Activated T-helper 1 cell treated with anti-CD3 and anti-CD28 coated beads, Interleukin-12 subunit alpha, Interleukin-12 subunit beta, Interleukin-2, Interleukin-4 antibody, amounts not matched to agents 30 ng/mL and 10 ng/mL and 1 ng/mL, durations not matched to agents 14 hours and 24 hours and 36 hours (primary cell): ENCODE results near the gene TPGS1. TPM values are rescaled to one million over a fixed set of nuclear protein-coding genes. Genes with fewer than 3 reads are reported as not detected.
A peak's percentile ranks its signal among the peaks of the same experiment; 100 is the strongest.
"Not testable (repeated sequence)": the region's sequence is repeated elsewhere in the genome, so short reads cannot be mapped to it uniquely, and the experiment has no call there.

Experiments
- DNase-seq: peaks from one replicate; pipeline ENCODE4 v3.0.0; 2021; ENCODE audit warnings: low spot score
- H3K27ac Mint-ChIP-seq: one replicate; pipeline ENCODE4 v1.8.0; 2021; ENCODE audit warnings: mild to moderate bottlenecking, mixed read lengths
- H3K27me3 Mint-ChIP-seq: one replicate; pipeline ENCODE4 v1.8.0; 2022; ENCODE audit warnings: mild to moderate bottlenecking, moderate library complexity, mixed read lengths; ENCODE audit not compliant: insufficient read depth
- H3K36me3 Mint-ChIP-seq: one replicate; pipeline ENCODE4 v1.8.0; 2021; ENCODE audit warnings: low read depth, mixed read lengths
- H3K4me1 Mint-ChIP-seq: one replicate; pipeline ENCODE4 v1.8.0; 2021; ENCODE audit warnings: low read depth, mixed read lengths
- H3K4me3 Mint-ChIP-seq: one replicate; pipeline ENCODE4 v1.8.0; 2021; ENCODE audit warnings: mild to moderate bottlenecking, moderate library complexity, mixed read lengths
- H3K9me3 Mint-ChIP-seq: one replicate; pipeline ENCODE4 v1.8.0; 2021; ENCODE audit warnings: mixed read lengths
- intact Hi-C: fragments of 100-400 bp; cut with micrococcal nuclease; formaldehyde crosslinking; loops from one replicate; pipeline ENCODE4 v1.15.1; 2024
- total RNA-seq: library from RNA; stranded (reverse); gene quantifications from 2 replicates; pipeline ENCODE4 v1.2.3, GENCODE V29; 2022

The TPGS1 gene
- total RNA-seq, 1 donor from 2014 or later = 17.6 TPM

GRCh38 chr19:468587-469256, 38.6 kb upstream of the TPGS1 start:
- Mint-ChIP-seq H3K36me3 (no peaks in the 10 kb centered on the region), H3K4me1 (no peaks in the 10 kb centered on the region), H3K27ac (no peak overlapping the region), H3K27me3 (no peaks in the 10 kb centered on the region), H3K9me3 (peaks cover 4% of the 10 kb centered on the region), H3K4me3 (no peak overlapping the region)
- DNase-seq = no peak
- intact Hi-C loops = no loop called here

DNA sequence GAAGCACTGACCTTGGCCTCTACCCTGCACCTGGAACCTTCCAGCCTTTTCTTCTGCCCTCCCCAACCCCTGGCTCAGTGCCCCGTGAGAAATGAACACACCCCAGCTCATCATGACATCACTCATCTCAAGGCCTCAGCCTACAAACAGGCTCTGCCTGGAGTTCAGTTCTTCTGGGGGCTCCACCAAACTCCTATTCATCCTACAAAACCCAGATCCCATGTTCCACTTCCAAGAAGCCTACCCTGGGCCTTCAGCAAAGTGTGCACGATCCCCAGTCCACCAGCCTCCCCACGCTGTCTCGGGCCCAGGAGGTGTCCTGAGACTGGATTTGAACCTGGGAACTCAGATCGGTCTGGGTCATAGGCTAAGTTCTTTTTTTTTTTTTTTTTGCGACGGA, 37.5 kb upstream of the TPGS1 start:
- Mint-ChIP-seq H3K9me3 (no peaks in the 10 kb centered on the region), H3K4me3 (no peak overlapping the region), H3K27ac (no peak overlapping the region), H3K27me3 (no peaks in the 10 kb centered on the region), H3K4me1 (no peaks in the 10 kb centered on the region), H3K36me3 (no peaks in the 10 kb centered on the region)
- DNase-seq = no peak
- intact Hi-C loops = no loop called here

DNA sequence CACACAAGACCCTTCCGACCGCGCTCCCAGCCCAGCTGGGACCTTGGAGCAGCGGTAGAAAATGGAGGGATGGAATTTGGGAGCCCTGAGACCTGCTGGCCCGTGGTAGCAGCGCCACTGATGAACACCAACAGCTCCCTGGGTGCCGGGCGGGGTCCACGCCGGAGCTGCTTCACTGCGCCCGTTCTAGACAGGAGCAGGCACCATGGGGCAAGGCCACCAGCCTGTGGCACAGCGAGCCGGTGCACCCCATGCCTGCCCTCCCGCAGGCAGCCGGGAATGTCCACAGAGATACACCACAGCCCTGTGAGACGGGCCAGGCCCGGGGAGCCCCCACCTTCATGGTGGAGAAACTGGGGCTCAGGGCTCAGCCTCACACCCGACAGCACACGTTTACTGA, 36.6 kb upstream of the TPGS1 start:
- Mint-ChIP-seq H3K27me3 (no peaks in the 10 kb centered on the region), H3K27ac (no peak overlapping the region), H3K4me3 (no peak overlapping the region), H3K36me3 (no peaks in the 10 kb centered on the region), H3K4me1 (no peaks in the 10 kb centered on the region), H3K9me3 (no peaks in the 10 kb centered on the region)
- no peak for DNase-seq
- intact Hi-C loops = no loop called here

GRCh38 chr19:472005-472858, 35.1 kb upstream of the TPGS1 start:
- no peaks in the 10 kb centered on the region for H3K4me1 Mint-ChIP-seq
- no peaks in the 10 kb centered on the region for H3K27me3 Mint-ChIP-seq
- DNase-seq = no peak

GRCh38 chr19:474126-475078, 32.9 kb upstream of the TPGS1 start:
- no peaks in the 10 kb centered on the region for H3K9me3 Mint-ChIP-seq
- intact Hi-C loops = no loop called here
- H3K27me3 Mint-ChIP-seq = no peaks in the 10 kb centered on the region

More at GRCh38 chr19:472005-472858, 35.1 kb upstream of the TPGS1 start:
- Mint-ChIP-seq H3K9me3 (no peaks in the 10 kb centered on the region), H3K4me3 (no peak overlapping the region), H3K36me3 (no peaks in the 10 kb centered on the region), H3K27ac (no peak overlapping the region)
- intact Hi-C loops = no loop called here

GRCh38 chr19:475360-475759, 31.9 kb upstream of the TPGS1 start:
- H3K36me3 Mint-ChIP-seq = peaks cover under 1% of the 10 kb centered on the region
- intact Hi-C loops = no loop called here
- H3K27ac Mint-ChIP-seq = no peak overlapping the region
- no peak overlapping the region for H3K4me3 Mint-ChIP-seq
- H3K4me1 Mint-ChIP-seq = peaks cover 6% of the 10 kb centered on the region
- DNase-seq = no peak
- H3K9me3 Mint-ChIP-seq = peaks cover 6% of the 10 kb centered on the region
- H3K27me3 Mint-ChIP-seq = no peaks in the 10 kb centered on the region

More at GRCh38 chr19:474126-475078, 32.9 kb upstream of the TPGS1 start:
- Mint-ChIP-seq H3K4me3 (no peak overlapping the region), H3K4me1 (no peaks in the 10 kb centered on the region), H3K27ac (no peak overlapping the region), H3K36me3 (no peaks in the 10 kb centered on the region)
- no peak for DNase-seq

DNA sequence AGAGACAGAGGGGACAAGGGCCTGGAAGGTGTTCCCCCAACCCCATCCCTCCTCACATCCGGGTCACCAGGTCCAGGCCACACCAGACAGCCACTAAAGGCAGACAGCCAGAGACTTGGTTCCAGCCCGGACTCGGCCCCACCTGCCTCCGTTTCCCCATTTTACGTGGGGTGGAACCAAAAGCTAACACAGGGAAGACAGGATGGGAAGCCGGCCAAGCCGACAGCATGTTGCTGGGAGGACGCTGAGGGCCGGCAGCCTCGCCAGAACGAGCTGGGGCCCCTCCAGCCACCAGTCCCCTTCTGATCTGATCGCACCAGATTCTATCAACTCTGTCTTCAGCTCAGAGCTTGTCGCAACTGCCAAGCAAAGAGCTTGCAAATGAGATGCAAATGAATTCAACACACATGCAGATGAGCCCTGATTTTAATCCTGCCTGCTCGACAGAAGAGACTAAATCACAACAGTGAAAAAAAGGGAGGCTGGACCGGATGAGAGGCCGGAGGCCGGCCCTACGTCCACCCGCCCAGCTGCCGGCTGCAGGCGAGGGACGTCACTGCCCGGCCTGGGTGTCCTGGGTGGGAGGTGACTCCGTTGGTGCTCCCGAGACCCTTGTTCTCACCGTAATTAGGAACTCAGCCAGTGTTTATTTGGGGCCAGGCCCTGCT, 28.9 kb upstream of the TPGS1 start:
- H3K27ac Mint-ChIP-seq = no peak overlapping the region
- peaks cover 10% of the 10 kb centered on the region for H3K4me1 Mint-ChIP-seq
- DNase-seq = no peak
- intact Hi-C loops = no loop called here
- H3K9me3 Mint-ChIP-seq = peaks cover 19% of the 10 kb centered on the region
- no peak overlapping the region for H3K4me3 Mint-ChIP-seq
- H3K27me3 Mint-ChIP-seq = peaks cover 3% of the 10 kb centered on the region
- peaks cover 5% of the 10 kb centered on the region for H3K36me3 Mint-ChIP-seq

DNA sequence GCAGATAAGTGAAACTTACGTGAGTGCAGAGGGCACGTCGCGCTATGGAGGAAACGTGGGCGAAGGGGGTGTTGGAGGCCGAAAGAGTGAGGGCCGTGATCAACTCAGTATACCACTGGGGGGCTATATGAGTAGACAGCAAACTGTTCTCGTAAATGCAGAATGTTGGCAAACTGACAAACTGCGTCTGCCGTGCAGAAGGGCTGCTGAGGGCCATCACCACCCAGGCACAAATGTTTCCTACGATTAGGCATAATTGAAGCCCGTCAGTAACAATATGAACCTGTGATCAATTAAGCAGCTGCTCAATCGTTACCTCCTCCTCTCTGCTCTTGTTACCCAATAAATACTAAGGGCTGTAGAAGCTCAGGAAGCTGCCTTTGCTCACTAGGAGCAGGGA, 28.3 kb upstream of the TPGS1 start:
- Mint-ChIP-seq H3K27ac (no peak overlapping the region), H3K9me3 (peaks cover 19% of the 10 kb centered on the region), H3K4me1 (peaks cover 10% of the 10 kb centered on the region), H3K27me3 (peaks cover 3% of the 10 kb centered on the region), H3K36me3 (peaks cover 5% of the 10 kb centered on the region), H3K4me3 (no peak overlapping the region)
- intact Hi-C loops = no loop called here
- no peak for DNase-seq

- H3K27ac Mint-ChIP-seq = peak overlapping the region; percentile 83
- intact Hi-C loops = no loop called here
- H3K9me3 Mint-ChIP-seq = peaks cover 19% of the 10 kb centered on the region
- peaks cover 5% of the 10 kb centered on the region for H3K36me3 Mint-ChIP-seq
- H3K4me1 Mint-ChIP-seq = peaks cover 10% of the 10 kb centered on the region
- H3K27me3 Mint-ChIP-seq = peaks cover 6% of the 10 kb centered on the region
- no peak for DNase-seq
- peak overlapping the region; percentile 22 for H3K4me3 Mint-ChIP-seq
These were observed 27.1 kb upstream of the TPGS1 start for GRCh38 chr19:480016-480855.

GRCh38 chr19:481100-481499, 26.2 kb upstream of the TPGS1 start:
- intact Hi-C loops, H3K27me3 Mint-ChIP-seq, DNase-seq, H3K4me1 Mint-ChIP-seq, H3K36me3 Mint-ChIP-seq, H3K4me3 Mint-ChIP-seq: not testable (repeated sequence)
- Mint-ChIP-seq H3K27ac (peak overlapping the region; percentile 83), H3K9me3 (peaks cover 19% of the 10 kb centered on the region)

DNA sequence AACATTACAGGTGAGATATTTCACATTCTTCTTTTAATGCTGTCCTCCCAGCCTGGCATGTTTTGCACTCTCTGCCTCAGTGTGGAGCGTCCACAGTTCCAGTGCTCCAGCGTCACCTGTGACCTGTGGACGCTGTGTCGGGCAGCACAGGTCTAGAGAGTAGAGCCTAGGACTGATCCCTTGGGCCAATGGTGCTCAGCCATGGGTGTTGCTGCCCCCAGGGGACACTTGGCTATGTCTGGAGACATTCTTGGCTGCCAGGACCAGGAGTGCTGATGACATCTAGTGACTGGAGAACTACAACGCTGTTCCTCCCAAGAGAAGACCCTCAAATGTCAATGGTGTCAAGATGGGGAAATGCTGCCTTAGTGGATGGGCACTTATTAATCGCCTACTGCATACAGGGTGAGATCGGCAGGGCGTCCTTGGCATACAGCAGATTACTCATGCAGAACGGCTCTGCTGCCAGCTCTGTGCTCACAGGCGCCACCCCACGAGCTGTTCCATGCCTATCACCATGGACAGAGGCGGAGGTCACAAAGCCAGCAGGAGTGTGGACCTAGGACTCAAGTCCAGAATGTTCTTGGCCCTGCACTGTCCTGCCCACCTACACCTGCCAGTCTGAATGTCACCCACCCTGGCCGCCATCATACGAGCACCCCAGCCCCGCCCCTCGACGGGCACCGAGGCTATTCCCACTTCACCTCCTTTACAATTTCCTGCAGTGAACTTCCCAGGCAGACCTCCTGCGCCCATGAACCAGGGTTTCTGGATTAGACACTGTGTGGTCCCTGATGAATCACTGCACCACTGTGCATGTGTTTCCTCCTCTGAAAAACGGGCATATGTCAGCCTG, 24.9 kb upstream of the TPGS1 start:
- Mint-ChIP-seq H3K4me1 (peaks cover 10% of the 10 kb centered on the region), H3K4me3 (no peak overlapping the region), H3K9me3 (peaks cover 19% of the 10 kb centered on the region), H3K36me3 (peaks cover 5% of the 10 kb centered on the region), H3K27me3 (peaks cover 8% of the 10 kb centered on the region), H3K27ac (no peak overlapping the region)
- DNase-seq = no peak
- intact Hi-C loops = no loop called here
